OCI-LY1 (cell line): Measurements from ENCODE around the gene NCKAP1.
"Not testable (repeated sequence)": the region's sequence is repeated elsewhere in the genome, so short reads cannot be mapped to it uniquely, and the experiment has no call there.

ENCODE experiments used
- H2AFZ ChIP-seq: fragments of 200-600 bp; sonication (generic), shearing (Covaris generic); 2 replicates; pipeline ENCODE4 v1.6.0; 2014; ENCODE audit warnings: antibody characterized with exemption, mild to moderate bottlenecking, low read length
- H3F3A ChIP-seq: fragments of 200-600 bp; sonication (generic), shearing (Covaris generic); 2 replicates; pipeline ENCODE4 v1.6.0; 2014; ENCODE audit warnings: mild to moderate bottlenecking, antibody characterized with exemption, low read length, moderate library complexity; ENCODE audit not compliant: insufficient read depth
- H3K27ac ChIP-seq: fragments of 200-600 bp; sonication (generic); 2 replicates; pipeline ENCODE4 v1.5.1; 2014; ENCODE audit warnings: low read length, mixed run types, mild to moderate bottlenecking, low read depth; ENCODE audit not compliant: poor library complexity, severe bottlenecking
- H3K27me3 ChIP-seq: fragments of 200-600 bp; sonication (generic); 2 replicates; pipeline ENCODE4 v1.6.0; 2014; ENCODE audit warnings: antibody characterized with exemption, mild to moderate bottlenecking, low read length, moderate library complexity; ENCODE audit not compliant: insufficient read depth
- H3K36me3 ChIP-seq: fragments of 200-600 bp; sonication (generic); 2 replicates; pipeline ENCODE4 v1.6.1; 2014; ENCODE audit warnings: mild to moderate bottlenecking, antibody characterized with exemption, low read length, moderate library complexity, mixed read lengths; ENCODE audit not compliant: insufficient read depth
- H3K4me1 ChIP-seq: fragments of 200-600 bp; sonication (generic); 2 replicates; pipeline ENCODE4 v1.5.1; 2014; ENCODE audit warnings: mild to moderate bottlenecking, low read length, moderate library complexity; ENCODE audit not compliant: insufficient read depth, severe bottlenecking
- H3K4me2 ChIP-seq: fragments of 200-600 bp; sonication (generic), shearing (Covaris generic); 2 replicates; pipeline ENCODE4 v1.6.1; 2014; ENCODE audit warnings: low read length
- H3K4me3 ChIP-seq: fragments of 200-600 bp; sonication (generic); 2 replicates; pipeline ENCODE4 v1.5.1; 2014; ENCODE audit warnings: low read length, low read depth, mild to moderate bottlenecking, mixed read lengths; ENCODE audit not compliant: poor library complexity, severe bottlenecking
- H3K79me2 ChIP-seq: fragments of 200-600 bp; shearing (Covaris generic); 2 replicates; pipeline ENCODE4 v1.6.1; 2016; ENCODE audit warnings: mixed run types, low read length, mixed read lengths; ENCODE audit not compliant: insufficient read depth
- H3K9ac ChIP-seq: fragments of 200-600 bp; sonication (generic), shearing (Covaris generic); 2 replicates; pipeline ENCODE4 v1.6.1; 2014; ENCODE audit warnings: mild to moderate bottlenecking, low read length, mixed read lengths
- H3K9me2 ChIP-seq: fragments of 200-600 bp; sonication (generic), shearing (Covaris generic); 2 replicates; pipeline ENCODE4 v1.6.1; 2014; ENCODE audit warnings: low read depth, mild to moderate bottlenecking, low read length, mixed read lengths
- H3K9me3 ChIP-seq: fragments of 200-600 bp; shearing (Covaris generic); 2 replicates; pipeline ENCODE4 v1.6.1; 2014; ENCODE audit warnings: low read length, mixed read lengths
- H4K20me1 ChIP-seq: fragments of 200-600 bp; sonication (generic), shearing (Covaris generic); 2 replicates; pipeline ENCODE4 v1.6.0; 2016; ENCODE audit warnings: mild to moderate bottlenecking, low read length; ENCODE audit not compliant: insufficient read depth
- EZH2 ChIP-seq: fragments of 200-600 bp; sonication (generic), shearing (Covaris generic); IDR thresholded peaks from 2 replicates; pipeline ENCODE4 v1.8.0; 2017; ENCODE audit warnings: borderline replicate concordance, mixed run types, mild to moderate bottlenecking, antibody characterized with exemption, low read length, moderate library complexity, mixed read lengths
- TF ChIP-seq, protein P1 (sequence below): fragments of 200-600 bp; sonication (generic), shearing (Covaris generic); IDR thresholded peaks from 2 replicates; pipeline ENCODE4 v1.5.1; 2017; ENCODE audit warnings: mild to moderate bottlenecking, antibody characterized with exemption, low read length, moderate library complexity, mixed read lengths

The NCKAP1 gene

GRCh38 chr2:182982941-182983340 is 55.3 kb downstream of the NCKAP1 start:
- Histone ChIP-seq H3K27me3 (0 out of 2 replicates have a peak, but pooled peaks cover 3% of the 10 kb centered on the region), H3K79me2 (no peaks in the 10 kb centered on the region)

DNA sequence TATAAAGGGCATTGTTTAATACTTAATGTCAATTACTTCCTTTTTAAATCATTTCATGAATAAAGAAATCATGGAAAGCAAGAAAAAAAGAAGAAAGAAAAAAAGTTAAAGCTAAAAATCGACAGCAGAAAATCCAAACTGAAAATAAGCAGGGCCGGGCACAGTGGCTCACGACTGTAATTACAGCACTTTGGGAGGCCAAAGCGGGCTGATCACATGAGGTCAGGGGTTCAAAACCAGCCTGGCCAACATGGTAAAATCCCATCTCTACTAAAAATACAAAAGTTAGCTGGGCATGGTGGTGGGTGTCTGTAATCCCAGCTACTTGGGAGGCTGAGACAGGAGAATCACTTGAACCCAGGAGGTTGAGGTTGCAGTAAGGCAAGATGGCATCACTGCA is 56.8 kb downstream of the NCKAP1 start:
- H3K9me3 ChIP-seq, result not testable (repeated sequence)

More at GRCh38 chr2:182982941-182983340, 55.3 kb downstream of the NCKAP1 start:
- Histone ChIP-seq H3K27ac (no peak overlapping the region), H3K4me3 (no peak overlapping the region), H3K9me2 (no peaks in the 10 kb centered on the region), H3K9ac (no peak overlapping the region), H3F3A (no peaks in the 10 kb centered on the region), H3K36me3 (no peaks in the 10 kb centered on the region), H2AFZ (no peak overlapping the region), H4K20me1 (no peaks in the 10 kb centered on the region), H3K4me2 (no peak overlapping the region), H3K9me3 (no peaks in the 10 kb centered on the region), H3K4me1 (no peaks in the 10 kb centered on the region)
- TF ChIP-seq, protein P1, sequence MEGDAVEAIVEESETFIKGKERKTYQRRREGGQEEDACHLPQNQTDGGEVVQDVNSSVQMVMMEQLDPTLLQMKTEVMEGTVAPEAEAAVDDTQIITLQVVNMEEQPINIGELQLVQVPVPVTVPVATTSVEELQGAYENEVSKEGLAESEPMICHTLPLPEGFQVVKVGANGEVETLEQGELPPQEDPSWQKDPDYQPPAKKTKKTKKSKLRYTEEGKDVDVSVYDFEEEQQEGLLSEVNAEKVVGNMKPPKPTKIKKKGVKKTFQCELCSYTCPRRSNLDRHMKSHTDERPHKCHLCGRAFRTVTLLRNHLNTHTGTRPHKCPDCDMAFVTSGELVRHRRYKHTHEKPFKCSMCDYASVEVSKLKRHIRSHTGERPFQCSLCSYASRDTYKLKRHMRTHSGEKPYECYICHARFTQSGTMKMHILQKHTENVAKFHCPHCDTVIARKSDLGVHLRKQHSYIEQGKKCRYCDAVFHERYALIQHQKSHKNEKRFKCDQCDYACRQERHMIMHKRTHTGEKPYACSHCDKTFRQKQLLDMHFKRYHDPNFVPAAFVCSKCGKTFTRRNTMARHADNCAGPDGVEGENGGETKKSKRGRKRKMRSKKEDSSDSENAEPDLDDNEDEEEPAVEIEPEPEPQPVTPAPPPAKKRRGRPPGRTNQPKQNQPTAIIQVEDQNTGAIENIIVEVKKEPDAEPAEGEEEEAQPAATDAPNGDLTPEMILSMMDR, result no peak
- no peak for TF ChIP-seq EZH2

DNA sequence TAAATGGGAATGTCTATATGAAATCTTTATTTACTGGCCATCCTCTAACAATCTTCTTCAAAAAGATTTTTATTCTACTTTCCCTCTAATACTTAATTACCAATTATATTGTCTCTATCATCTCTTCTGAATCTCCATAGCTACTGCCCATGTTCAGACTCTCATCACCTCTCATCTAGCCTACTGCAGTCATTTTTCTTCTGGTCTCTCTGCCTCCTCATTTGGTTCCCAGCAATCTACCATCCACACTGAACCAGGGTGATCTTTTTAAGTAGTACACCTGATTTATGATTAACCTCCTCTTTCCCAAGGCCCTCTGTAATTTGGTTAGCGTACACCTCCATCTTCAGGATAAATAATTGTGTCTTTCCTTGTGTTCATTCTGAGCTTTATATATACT is 57.6 kb downstream of the NCKAP1 start:
- H3F3A ChIP-seq, result no peaks in the 10 kb centered on the region
- H3K4me3 ChIP-seq, result no peak overlapping the region
- no peaks in the 10 kb centered on the region for H3K36me3 ChIP-seq
- H2AFZ ChIP-seq, result no peak overlapping the region
- H3K9me2 ChIP-seq, result no peaks in the 10 kb centered on the region
- H3K79me2 ChIP-seq, result no peaks in the 10 kb centered on the region
- no peak overlapping the region for H3K27ac ChIP-seq
- no peaks in the 10 kb centered on the region for H3K4me1 ChIP-seq
- no peak overlapping the region for H3K9ac ChIP-seq
- no peaks in the 10 kb centered on the region for H4K20me1 ChIP-seq
- no peak overlapping the region for H3K4me2 ChIP-seq
- TF ChIP-seq EZH2, result no peak
- TF ChIP-seq, protein P1, result no peak
- H3K27me3 ChIP-seq, result 0 out of 2 replicates have a peak, but pooled peaks cover 3% of the 10 kb centered on the region
- no peaks in the 10 kb centered on the region for H3K9me3 ChIP-seq

More for the DNA sequence above, 56.8 kb downstream of the NCKAP1 start:
- not testable (repeated sequence) for H3K79me2 ChIP-seq, H2AFZ ChIP-seq, H3K27me3 ChIP-seq, H3K4me2 ChIP-seq, H3K9ac ChIP-seq, H3F3A ChIP-seq, H4K20me1 ChIP-seq, H3K36me3 ChIP-seq, H3K4me1 ChIP-seq, H3K9me2 ChIP-seq, H3K27ac ChIP-seq, H3K4me3 ChIP-seq

DNA sequence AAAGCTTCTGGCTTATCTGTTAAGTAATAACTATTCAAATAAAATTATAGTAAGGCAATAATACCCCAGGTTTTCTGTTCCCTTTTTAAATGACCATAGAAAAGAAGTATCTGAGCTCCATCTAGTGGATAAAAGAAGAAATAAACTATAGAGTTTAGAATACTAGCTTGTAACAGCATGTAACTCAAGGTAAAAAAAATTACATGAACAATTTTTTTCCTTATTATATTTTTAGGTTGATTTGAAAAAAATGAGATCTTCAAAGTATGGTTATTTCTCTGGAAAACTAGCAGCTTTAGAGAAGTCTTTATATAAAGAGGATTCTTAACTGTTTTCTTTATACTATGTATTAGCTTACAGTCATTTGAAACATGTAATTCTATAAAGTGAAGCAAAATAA is 58.1 kb downstream of the NCKAP1 start:
- Histone ChIP-seq H3K79me2 (no peaks in the 10 kb centered on the region), H2AFZ (no peak overlapping the region), H3K9ac (no peak overlapping the region), H3K27me3 (0 out of 2 replicates have a peak, but pooled peaks cover 3% of the 10 kb centered on the region), H3K36me3 (no peaks in the 10 kb centered on the region), H3K4me1 (no peaks in the 10 kb centered on the region), H3K9me3 (no peaks in the 10 kb centered on the region), H3F3A (no peaks in the 10 kb centered on the region), H3K4me3 (no peak overlapping the region), H3K9me2 (no peaks in the 10 kb centered on the region), H3K27ac (no peak overlapping the region), H3K4me2 (no peak overlapping the region), H4K20me1 (no peaks in the 10 kb centered on the region)
- TF ChIP-seq, protein P1, result peak; percentile 64
- no peak for TF ChIP-seq EZH2
